HG03066 (cell line): ENCODE results near the gene ECEL1.

Experiments used
- ATAC-seq: cut with Tn5 transposase; IDR thresholded peaks from one replicate; pipeline ENCODE4 v1.9.1; 2021; ENCODE audit warnings: low read depth; ENCODE audit not compliant: unreplicated experiment

The ECEL1 gene

DNA sequence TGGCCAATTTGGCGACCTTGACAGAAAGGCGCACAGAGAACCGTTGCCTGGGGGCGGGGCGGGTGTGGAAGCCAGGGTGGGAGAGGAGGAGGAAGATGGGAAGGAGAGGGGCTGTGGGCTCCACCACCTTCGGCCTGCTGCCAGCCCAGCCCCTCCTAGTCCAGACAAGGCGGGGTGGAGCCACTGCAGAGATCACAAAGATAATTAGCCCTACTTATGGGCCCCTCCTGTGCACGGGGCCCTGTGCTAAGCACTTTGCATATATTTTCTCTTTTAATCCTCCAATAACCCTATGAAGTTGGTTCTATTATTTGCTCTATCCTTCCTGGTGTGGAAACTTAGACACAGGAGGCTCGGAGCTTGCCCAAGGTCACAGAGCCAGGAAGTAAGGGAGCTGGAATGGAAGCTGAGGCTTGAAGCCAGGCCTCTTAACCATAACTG lies 13.7 kb upstream of the ECEL1 start:
- no peak for ATAC-seq

DNA sequence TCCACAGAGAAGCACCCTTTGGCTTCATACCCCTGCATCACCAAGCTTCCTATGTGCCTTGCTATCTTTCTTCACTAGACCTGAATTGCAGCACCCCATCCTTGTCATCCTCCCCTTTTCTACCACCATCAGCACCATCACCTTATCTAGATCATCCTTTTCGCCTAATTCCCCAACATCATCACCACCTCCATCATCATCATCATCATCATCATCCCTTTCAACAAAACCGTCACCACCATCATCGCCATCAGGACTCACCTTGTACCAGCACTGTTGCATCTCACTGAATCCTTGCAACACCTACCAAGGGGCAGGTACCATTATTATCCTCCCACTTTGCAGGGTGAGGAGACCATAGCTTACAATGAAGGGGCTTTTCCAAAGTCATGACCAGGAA lies 10.8 kb upstream of the ECEL1 start:
- ATAC-seq: no peak

DNA sequence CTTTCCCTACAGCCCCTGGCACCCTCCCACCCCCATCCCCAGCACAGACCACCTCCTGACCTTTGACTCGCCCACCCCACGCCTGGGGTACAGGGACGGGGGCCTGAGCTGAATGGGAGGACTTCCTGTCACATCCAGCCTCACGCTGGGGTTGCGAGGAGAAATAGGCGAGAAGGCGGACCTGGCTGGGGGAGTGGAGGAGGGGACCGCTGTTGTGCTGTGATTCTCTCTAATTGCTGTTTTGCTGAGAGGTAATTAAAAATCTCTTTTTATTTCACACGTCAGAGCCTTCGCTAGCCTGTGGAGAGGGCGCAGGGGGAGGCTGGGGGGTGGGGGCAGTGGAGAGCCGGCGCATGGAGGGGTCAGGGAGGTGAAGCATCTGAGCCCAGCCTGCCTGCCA lies 9.7 kb upstream of the ECEL1 start:
- no peak for ATAC-seq

DNA sequence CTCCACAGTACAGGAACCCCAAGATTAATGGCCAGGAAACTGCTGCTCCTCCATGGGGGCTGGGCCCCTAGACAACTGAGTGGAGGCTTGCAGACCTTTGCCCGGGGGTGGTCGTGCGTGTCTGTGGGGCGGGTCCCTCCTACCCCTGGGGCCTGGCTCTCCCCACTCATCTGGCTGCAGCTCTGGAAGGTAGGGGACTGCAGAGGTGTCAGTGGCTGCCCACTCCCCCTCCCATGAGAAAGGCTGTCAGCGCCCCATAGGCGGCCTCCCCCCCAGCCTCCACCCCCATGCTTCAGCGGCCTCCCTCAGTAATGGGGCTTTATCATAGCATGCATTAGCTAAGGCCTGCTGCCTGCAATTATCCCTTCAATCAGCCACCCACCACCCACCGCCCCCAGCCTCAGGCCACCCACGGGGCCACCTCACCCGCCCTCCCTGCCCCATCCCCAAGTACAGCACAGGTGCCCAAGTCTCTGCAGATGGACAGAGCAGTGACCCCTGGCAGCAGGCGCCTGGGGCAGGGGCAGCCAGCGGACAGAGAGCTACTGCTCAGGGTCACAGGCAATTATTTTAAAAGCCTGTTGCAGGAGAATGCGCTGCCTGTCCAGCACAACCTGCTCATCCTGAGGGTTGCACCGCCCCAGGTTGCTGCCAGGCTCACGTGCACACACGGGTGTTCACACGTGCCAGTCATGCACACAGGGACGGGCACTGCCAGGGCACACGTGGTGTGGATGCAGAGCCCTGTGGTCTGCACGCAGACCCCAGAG lies 9.1 kb upstream of the ECEL1 start:
- ATAC-seq: no peak

DNA sequence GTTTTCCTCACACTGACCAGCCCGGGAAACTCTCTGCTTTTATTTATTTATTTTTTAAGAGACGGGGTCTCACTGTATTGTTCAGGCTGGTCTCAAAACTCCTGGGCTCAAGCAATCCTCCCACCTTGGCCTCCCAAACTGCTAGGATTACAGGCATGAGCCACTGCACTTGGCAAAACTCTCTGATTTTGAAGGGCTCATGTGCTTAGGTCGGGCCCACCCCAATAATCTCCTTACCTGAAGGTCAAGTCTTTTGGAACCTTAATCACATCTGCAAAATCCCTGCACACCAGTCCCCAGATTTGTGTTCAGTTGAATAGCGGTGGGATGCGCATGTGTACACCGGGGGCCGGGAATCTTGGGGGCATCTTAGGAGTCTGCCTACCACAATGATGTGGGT lies 7.7 kb upstream of the ECEL1 start:
- no peak for ATAC-seq

DNA sequence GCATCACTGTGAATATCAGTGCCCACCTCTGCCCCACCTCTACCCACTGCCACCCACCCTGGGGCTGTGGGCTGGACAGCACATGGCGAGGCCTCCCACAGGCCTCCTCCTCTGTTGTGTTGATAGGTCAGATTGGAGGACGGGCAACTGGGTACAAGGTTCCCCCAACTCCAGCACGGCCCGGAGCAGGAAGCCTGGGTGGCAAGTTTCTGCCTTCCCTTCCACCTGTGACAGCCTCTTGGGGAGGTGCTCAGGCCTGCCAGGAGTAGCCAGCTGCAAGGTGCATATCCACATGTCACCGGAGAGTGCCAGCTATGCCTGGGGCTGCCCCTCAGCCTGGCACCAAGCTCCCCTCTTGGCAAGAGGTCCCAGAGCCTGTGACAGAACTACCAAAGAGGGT lies 6.9 kb upstream of the ECEL1 start:
- ATAC-seq: no peak

DNA sequence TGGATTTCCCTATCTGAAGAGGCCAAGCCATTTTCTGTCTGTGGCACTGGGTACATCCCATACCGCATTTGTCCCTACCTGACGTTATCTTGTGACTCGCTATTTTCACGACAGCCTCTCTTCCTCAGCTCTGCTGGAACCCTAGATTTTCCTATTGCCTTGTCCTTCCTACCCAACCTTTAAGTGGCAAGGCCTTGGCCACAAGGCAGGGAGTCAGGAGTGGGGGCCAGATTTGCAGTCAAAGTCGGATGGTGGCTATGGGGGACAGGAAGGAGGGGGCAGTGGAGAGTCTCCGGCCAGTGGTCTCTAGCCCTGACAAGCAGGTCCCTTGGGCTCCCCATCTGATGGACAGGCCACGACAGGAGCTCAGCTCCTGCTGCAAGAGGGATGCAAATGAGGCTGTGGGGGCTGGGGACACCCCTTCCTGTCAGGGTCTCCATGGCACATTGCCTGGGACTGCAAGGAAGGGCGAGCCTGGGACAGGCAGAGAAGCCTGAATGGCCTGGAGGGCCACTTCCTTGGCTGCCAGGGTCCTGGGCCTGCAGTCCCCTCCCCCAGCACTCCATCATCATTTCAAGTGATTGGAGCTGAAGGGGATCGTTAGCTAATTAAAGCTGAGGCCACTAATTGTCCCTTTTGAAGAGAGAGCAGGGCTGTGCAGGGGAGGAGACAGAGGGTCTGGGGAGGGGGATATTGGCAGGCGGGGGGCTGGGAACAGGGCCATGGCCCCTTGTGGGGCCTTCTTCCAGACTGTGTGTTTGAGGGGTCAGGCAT lies 6.3 kb upstream of the ECEL1 start:
- no peak for ATAC-seq

DNA sequence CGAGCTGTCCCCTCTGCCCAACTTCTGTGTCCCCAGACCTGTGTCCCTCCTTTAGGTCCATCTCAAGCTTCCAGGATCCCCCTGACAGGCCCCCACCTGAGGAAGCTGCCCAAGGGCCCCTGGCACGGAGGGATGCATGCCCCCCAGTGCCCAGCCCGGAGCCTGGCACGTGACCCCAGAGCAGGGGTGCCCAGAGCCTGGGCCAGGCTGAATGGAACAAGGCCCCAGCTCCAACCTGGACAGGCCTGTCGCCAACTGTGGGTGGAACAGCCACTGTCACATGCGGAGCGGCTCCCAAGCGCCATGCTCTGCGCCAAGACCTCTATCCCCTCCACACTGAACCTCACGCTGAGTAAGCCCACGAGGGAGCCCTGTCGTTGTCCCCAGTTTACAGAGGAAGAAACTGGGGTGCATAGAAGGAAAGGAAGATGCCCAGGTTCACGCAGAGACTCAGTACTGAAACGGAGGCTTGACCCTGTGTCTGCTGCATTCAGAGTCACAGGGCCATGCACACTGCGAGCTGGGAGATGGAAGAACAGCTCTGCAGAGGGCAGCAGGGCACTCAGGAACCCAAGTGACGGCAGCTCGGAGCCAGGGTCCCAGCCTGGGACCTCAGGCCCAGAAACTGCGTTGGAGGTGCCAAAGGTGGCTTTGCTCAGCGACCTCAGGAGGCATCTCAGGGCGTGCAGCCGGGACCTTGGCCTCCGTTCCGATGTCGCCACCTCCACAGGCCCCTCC lies 5.5 kb upstream of the ECEL1 start:
- ATAC-seq: no peak

DNA sequence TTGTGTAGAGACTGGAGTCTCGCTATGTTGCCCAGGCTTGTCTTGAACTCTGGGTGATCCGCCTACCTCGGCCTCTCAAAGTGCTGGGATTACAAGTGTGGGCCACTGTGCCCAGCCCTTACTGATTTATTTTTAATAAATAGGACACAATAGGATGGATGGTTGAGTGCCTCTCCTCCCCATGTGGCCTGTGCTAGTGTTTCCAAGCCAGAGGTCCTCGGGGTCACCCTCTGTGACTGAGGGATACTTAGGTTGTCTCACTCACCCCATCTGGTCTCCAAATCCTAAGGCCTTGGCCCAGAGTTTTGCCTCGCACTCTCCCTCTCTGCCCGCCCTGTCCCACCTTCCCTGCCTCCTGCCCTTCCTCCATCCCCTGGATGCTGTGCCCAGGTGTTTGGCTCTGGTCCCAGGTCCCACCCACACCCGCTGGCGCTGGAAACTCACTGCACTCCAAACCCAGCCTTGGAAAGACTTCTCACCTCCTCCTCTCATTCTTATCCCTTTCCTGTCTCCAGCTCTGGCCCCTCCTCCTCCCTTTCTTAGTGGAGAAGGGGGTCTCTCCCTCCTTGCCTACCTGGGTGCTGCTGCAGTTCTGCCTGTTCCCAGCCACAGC lies 4.7 kb upstream of the ECEL1 start:
- no peak for ATAC-seq

DNA sequence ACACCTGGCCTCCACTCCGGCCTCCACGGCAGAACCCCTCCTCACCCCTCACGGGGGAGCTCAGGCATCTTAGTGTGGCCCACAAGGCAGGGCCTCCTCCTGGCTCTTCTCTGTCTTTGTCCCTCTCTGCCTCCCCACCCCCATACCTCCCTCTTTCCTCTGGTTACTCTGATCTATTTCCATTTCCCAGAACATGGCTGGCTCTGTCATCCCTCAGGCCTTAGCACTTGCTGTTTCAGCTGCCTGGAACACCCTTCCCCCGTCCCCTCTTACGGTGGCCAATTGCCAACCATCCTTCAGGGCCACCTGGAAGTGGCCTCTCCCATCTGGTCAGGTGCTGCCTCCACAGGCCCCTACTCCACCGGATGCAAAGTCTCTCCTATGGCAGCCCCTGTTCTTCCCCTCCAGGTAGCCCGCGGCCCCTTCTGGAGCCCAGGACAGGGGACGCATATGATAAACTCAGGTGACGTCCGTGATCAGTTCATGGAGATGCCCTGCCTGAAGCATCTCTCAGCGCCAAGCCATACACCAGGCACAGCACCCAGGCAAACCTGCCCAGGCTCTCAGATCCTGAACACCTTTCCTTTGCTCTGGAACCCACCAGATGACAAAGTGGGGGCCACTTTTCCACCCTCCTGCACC lies 3.6 kb upstream of the ECEL1 start:
- no peak for ATAC-seq

DNA sequence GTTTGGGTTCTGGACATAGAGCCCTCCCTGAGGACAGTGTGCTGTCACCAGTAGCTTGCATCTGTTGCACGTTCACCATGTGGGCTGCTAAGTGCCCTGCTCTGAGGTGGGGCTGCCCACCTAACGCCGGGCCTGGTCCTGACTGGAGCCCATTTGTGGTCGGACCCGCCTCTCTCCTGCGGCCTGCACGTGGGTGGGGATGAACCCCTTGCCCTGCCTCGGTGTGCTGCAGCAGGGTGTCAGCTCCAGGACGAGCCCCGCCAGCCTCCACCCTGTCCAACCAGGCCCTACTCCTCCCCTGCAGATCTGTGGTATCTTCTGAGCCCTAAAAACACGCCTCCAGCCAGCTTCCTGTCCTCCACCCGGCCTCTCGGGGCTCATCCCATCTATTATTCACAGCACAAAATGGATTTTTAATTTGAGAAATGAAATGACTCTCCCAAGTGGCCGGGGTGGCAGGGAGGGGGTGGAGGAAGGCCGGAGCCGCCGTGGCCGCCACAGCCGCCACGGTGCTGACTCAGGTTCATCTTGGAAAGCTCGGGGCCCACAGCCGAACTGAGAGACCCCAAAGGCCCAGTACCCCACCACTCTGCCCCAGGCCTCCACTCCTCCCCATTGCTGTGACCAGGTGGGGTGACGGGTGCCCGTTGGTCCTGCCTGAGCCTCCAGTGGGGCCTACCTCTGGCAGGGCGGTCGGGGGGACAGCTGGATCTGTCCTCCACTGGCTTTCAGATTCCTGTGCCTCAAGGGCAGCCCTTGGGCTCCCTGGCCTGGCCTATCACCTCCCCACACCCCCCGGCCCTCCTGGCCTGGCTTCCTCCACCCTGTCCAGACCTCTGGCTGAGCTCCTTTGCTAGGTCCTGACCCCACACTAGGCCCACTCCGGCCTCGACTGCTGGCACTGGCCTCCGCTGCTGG lies 2.8 kb upstream of the ECEL1 start:
- ATAC-seq: no peak

DNA sequence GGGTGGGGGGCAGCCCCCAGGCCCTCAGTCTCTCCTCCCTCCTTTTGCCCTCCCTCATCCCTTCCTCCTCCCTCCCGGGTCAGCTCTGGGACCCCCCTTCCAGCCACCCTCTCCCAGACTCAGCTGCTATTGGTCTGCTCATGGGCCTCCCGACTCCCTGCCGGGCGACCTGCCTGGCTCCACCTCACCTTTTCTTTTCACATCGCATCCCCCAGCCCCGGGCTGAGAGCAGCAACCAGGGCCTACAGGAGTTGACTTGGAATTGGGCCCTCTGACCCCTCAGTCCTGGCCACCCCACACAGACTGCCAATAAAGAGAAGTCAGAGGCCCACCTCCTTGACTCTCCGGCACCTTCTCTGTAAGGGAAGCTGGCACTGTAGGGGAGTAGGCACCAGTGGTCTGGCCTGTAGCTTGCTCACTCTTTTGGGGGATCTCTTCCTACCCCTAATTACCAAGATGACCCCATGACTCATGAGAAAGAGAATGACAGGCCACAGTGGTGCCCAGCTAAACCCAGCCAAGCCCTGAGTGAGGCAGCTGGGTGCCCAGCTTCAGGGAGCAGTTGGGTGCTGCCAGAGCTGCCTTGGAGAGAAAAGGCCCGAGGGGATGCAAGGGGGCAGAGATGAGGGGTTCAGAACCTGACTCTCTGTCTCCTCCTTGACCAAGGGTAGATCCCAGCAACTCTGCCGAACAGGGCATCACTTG lies 2.0 kb upstream of the ECEL1 start:
- ATAC-seq: no peak

DNA sequence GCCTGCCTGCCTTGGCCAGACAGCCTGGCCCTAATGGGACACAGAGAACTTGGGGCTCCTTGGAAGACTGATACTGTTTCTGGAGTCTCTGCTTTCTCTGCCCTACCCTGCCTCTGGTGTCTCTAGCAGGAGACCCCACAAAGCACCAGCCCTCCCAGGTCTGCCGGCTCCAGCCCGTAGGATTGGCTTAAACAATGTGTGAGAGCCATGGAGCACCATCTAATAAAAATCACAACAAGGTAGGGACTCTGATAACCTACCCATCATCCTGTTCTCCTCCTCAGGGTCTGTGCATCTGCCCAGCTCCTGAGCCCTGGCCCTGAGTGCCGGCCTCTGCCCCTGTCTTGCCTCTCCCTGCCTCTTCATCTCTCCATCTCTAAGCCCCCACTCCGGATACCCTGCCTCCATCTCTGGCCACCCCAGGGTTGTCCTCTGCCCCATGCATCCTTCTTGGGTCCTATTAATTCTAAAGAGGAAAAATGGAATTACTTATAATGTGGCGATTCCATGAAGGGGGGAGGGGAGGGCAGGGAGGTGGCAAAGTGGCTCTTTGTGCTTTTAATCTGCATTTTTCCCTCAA lies 1.2 kb upstream of the ECEL1 start:
- ATAC-seq: no peak

DNA sequence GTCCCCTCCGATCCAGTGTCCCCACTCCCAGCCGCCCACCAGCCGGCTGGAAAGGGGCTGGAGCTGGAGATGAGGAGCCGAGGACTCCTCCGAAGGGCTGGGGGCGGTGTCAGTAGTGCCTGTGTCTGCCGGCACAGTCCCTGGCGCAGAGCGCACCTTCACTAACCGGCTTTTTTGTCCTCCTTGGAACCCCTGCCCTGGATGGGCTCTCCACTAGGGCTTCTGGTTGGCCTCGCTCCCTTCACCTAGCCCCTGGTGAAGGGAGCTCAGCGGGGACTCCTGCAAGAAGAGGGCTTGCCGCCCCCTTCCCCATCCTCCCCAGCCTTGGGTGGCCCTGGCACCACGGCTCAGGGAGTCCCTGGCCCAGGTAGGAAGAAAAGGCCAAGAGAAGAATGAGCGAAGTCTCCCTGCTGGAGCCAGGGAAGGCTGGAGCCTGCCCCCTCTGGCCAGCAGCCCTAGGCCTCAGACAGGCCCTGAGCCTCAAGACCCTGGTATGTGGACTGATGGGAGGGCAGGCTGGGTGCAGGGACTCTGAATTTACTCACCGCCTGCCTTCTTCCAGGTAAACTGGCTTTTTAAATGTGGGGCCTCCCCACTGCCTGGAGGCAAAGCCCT lies 570 bp upstream of the ECEL1 start:
- ATAC-seq: no peak

DNA sequence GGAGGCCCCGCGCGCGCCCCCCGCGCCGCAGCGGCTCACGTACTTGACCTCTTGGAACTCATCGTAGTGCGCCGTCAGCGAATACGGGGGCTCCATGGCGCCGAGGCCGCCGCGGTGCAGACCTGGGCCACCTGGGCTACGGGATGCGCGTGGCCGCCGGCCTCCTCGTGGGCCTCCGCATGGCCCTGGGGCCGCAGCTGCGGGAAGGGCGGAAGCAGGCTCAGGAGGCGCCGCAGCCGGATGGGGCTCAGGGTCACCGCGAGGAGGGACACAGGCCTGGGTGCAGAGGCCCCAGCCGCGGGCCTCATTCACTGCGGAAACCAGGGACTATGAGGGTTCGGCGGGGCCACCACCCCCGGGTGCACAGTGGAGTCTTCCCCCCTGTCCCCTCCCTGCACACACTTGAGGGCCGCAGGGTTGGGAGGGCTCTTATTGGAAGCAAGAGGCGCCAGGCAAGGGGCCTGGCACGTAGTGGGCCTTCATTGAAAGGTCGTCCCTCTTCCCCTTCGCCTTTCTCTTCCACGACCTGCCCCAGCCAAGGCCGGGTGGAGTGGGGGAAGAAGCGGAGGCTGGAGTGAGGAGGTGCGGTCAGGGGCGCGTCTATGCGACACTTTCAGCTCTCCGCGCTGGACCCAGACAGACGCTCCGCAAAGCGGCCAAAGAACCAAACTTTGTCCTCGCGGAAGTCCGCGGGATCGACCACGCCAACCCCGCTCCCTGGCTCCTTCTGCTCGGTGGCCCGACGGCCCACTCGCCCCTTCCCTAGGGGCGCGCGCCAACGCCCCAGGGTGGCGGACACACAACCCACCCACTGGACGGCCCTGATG lies 863 bp downstream of the ECEL1 start:
- no peak for ATAC-seq

DNA sequence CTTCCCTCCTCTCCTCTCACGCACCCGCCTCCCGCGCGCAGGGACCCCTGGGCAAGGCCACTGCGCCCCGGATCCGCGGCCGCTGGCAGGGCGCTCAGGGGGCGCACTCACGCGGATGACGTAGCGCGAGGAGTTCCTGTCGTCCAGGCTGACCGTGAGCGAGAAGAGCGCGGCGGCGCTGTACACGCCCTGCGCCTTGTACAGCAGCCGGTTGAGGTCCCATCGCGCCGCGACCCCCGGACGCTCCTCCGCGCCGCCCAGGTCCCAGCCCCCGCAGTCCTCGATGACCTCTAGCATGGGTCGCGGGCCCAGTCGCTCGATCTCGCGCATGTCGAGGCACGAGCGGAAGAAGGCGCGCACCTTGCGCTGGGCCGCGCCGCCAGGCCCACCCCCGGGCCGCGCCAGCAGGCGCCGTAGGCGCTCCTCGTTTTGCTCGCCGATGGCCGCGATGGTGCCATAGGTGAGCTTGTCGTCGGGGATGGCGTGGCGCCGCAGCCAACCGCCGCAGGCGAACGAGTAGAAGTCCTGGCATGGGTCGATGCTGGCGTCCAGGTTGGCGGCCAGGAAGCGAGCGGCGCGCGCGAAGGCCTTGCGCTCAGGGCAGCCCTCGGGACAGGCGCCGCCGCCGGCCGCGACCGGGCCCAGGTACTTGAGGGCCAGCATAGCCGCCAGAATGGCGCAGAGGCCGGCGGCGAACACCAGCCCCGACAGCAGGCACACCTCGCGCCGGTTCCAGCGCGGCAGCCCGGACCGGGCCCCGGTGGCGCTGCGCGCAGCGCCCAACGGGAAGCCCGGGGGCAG lies 1.7 kb downstream of the ECEL1 start:
- ATAC-seq: no peak
